HEK293 (cell line): Measurements from ENCODE around the gene MAN2B2.
"Not testable (repeated sequence)": the region's sequence is repeated elsewhere in the genome, so short reads cannot be mapped to it uniquely, and the experiment has no call there.

ENCODE experiments used
- CTCF ChIA-PET: fragments of 350-600 bp; formaldehyde crosslinking; extraction: SDS; loops from one replicate; lab custom pipeline; 2021; ENCODE audit warnings: antibody characterized with exemption; lab: Yijun Ruan, JAX
- POLR2A ChIA-PET: fragments of 300-600 bp; formaldehyde crosslinking; extraction: SDS; loops from one replicate; lab custom pipeline; 2020; ENCODE audit warnings: antibody characterized with exemption, inconsistent platforms; lab: Yijun Ruan, JAX
- H3K27ac ChIP-seq: fragments of 200-500 bp; sonication (Bioruptor generic); 2 replicates; pipeline ENCODE4 v1.5.1; 2014; ENCODE audit warnings: low read depth, low read length, control low read depth, inconsistent platforms; ENCODE audit errors: extremely low read depth
- H3K36me3 ChIP-seq, 2 experiments: fragments of 200-500 bp in 1 of 2; sonication (Bioruptor generic) in 1 of 2; 1 replicate in 1 of 2; 2 replicates in 1 of 2; pipeline ENCODE4 v1.5.1; 2014 to 2017; ENCODE audit warnings: inconsistent platforms in 2 of 2, low read length in 2 of 2; ENCODE audit not compliant: control insufficient read depth in 2 of 2, insufficient read depth in 1 of 2
- H3K4me1 ChIP-seq: fragments of 200-500 bp; sonication (Bioruptor generic); 2 replicates; pipeline ENCODE4 v1.5.1; 2014; ENCODE audit warnings: mild to moderate bottlenecking, low read length, inconsistent platforms; ENCODE audit not compliant: control insufficient read depth, insufficient read depth
- H3K4me3 ChIP-seq: 2 replicates; pipeline ENCODE4 v1.5.1; 2011; ENCODE audit warnings: low read depth, mild to moderate bottlenecking, control low read depth, low read length, moderate library complexity
- H3K9me3 ChIP-seq: fragments of 200-500 bp; sonication (Bioruptor generic); 2 replicates; pipeline ENCODE4 v1.5.1; 2014; ENCODE audit warnings: low read depth, low read length, inconsistent platforms; ENCODE audit not compliant: control insufficient read depth, insufficient read depth
- BCL11A ChIP-seq: fragments of 450-650 bp; formaldehyde crosslinking; IDR thresholded peaks from 2 replicates; pipeline ENCODE4 v1.5.1; 2016; ENCODE audit warnings: low read depth, missing biosample characterization, missing genetic modification characterization
- HOXD13 ChIP-seq: sonication (generic); formaldehyde crosslinking; IDR thresholded peaks from 2 replicates; pipeline ENCODE4 v1.8.0; 2022; ENCODE audit warnings: missing genetic modification reagents, borderline replicate concordance
- MZF1 ChIP-seq: fragments of 450-650 bp; formaldehyde crosslinking; IDR thresholded peaks from 2 replicates; pipeline ENCODE4 v1.5.1; 2017; ENCODE audit warnings: missing biosample characterization, missing genetic modification characterization, borderline replicate concordance
- PRDM1 ChIP-seq: fragments of 450-650 bp; formaldehyde crosslinking; IDR thresholded peaks from 2 replicates; pipeline ENCODE4; 2016; ENCODE audit warnings: missing biosample characterization, missing genetic modification characterization
- RBAK ChIP-seq: fragments of 450-650 bp; formaldehyde crosslinking; IDR thresholded peaks from 2 replicates; pipeline ENCODE4 v1.5.1; 2016; ENCODE audit warnings: missing biosample characterization, missing genetic modification characterization
- SCRT1 ChIP-seq: fragments of 450-650 bp; formaldehyde crosslinking; IDR thresholded peaks from 2 replicates; pipeline ENCODE4 v1.5.1; 2016; ENCODE audit warnings: missing biosample characterization, missing genetic modification characterization, borderline replicate concordance
- SCRT2 ChIP-seq: fragments of 450-650 bp; formaldehyde crosslinking; IDR thresholded peaks from 2 replicates; pipeline ENCODE4 v1.5.1; 2016; ENCODE audit warnings: missing biosample characterization, missing genetic modification characterization
- SP2 ChIP-seq: fragments of 450-650 bp; formaldehyde crosslinking; IDR thresholded peaks from 2 replicates; pipeline ENCODE4 v1.5.1; 2016; ENCODE audit warnings: missing biosample characterization, missing genetic modification characterization
- SP7 ChIP-seq: fragments of 450-650 bp; formaldehyde crosslinking; IDR thresholded peaks from 2 replicates; pipeline ENCODE4 v1.5.1; 2016; ENCODE audit warnings: missing biosample characterization, missing genetic modification characterization
- ZBTB20 ChIP-seq: fragments of 450-650 bp; formaldehyde crosslinking; IDR thresholded peaks from 2 replicates; pipeline ENCODE4 v1.5.1; 2016; ENCODE audit warnings: missing biosample characterization, missing genetic modification characterization
- ZFP37 ChIP-seq: fragments of 450-650 bp; formaldehyde crosslinking; IDR thresholded peaks from 2 replicates; pipeline ENCODE4 v1.5.1; 2016; ENCODE audit warnings: missing biosample characterization, missing genetic modification characterization
- ZNF266 ChIP-seq: fragments of 450-650 bp; formaldehyde crosslinking; IDR thresholded peaks from 2 replicates; pipeline ENCODE4 v1.5.1; 2016; ENCODE audit warnings: missing biosample characterization, missing genetic modification characterization, low read depth
- ZNF341 ChIP-seq: fragments of 450-650 bp; formaldehyde crosslinking; IDR thresholded peaks from 2 replicates; pipeline ENCODE4; 2016; ENCODE audit warnings: low read depth, missing biosample characterization, missing genetic modification characterization
- ZNF391 ChIP-seq: fragments of 450-650 bp; formaldehyde crosslinking; IDR thresholded peaks from 2 replicates; pipeline ENCODE4 v1.5.1; 2016; ENCODE audit warnings: low read depth, missing biosample characterization, missing genetic modification characterization, borderline replicate concordance
- ZNF48 ChIP-seq: fragments of 450-650 bp; formaldehyde crosslinking; IDR thresholded peaks from 2 replicates; pipeline ENCODE4 v1.5.1; 2016; ENCODE audit warnings: missing biosample characterization, missing genetic modification characterization
- ZNF513 ChIP-seq: fragments of 450-650 bp; IDR thresholded peaks from 2 replicates; pipeline ENCODE4 v1.5.1; 2018; ENCODE audit warnings: missing biosample characterization, missing genetic modification characterization
- ZNF664 ChIP-seq: fragments of 450-650 bp; formaldehyde crosslinking; IDR thresholded peaks from 2 replicates; pipeline ENCODE4 v1.5.1; 2016; ENCODE audit warnings: missing biosample characterization, missing genetic modification characterization
- ZNF670 ChIP-seq: fragments of 450-650 bp; formaldehyde crosslinking; IDR thresholded peaks from 2 replicates; pipeline ENCODE4 v1.5.1; 2016; ENCODE audit warnings: missing biosample characterization, missing genetic modification characterization, low read depth
- ZNF785 ChIP-seq: fragments of 450-650 bp; formaldehyde crosslinking; IDR thresholded peaks from 2 replicates; pipeline ENCODE4 v1.5.1; 2016; ENCODE audit warnings: missing biosample characterization, missing genetic modification characterization
- ZSCAN23 ChIP-seq: fragments of 450-650 bp; formaldehyde crosslinking; IDR thresholded peaks from 2 replicates; pipeline ENCODE4 v1.5.1; 2016; ENCODE audit warnings: missing biosample characterization, missing genetic modification characterization
- ZSCAN5A ChIP-seq: fragments of 450-650 bp; formaldehyde crosslinking; IDR thresholded peaks from 2 replicates; pipeline ENCODE4 v1.5.1; 2016; ENCODE audit warnings: missing biosample characterization, missing genetic modification characterization
- TF ChIP-seq, protein P1 (sequence below): fragments of 450-650 bp; formaldehyde crosslinking; IDR thresholded peaks from 2 replicates; pipeline ENCODE4 v1.5.0; 2017; ENCODE audit warnings: missing biosample characterization, missing genetic modification characterization, borderline replicate concordance

The MAN2B2 gene

GRCh38 chr4:6625256-6625655, 50.3 kb downstream of the MAN2B2 start:
- ChIA-PET CTCF (no interaction called here), POLR2A (interaction anchor here (0.7 kb wide), 1 partner anchor 12 kb away, joined by 4 read pairs; no protein-coding TSS in a partner anchor)
- no peaks in the 10 kb centered on the region for H3K4me1 ChIP-seq
- no peak overlapping the region for H3K27ac ChIP-seq
- TF ChIP-seq SP7 = peak; percentile 83
- no peak for TF ChIP-seq ZNF48 (tag by site-specific recombination)
- H3K36me3 ChIP-seq = no peaks in the 10 kb centered on the region
- no peaks in the 10 kb centered on the region for H3K9me3 ChIP-seq
- H3K4me3 ChIP-seq = no peak overlapping the region

GRCh38 chr4:6626066-6626465, 51.1 kb downstream of the MAN2B2 start:
- Histone ChIP-seq H3K4me1 (no peaks in the 10 kb centered on the region), H3K9me3 (no peaks in the 10 kb centered on the region), H3K36me3 (no peaks in the 10 kb centered on the region), H3K4me3 (no peak overlapping the region), H3K27ac (no peak overlapping the region)
- no peak for TF ChIP-seq ZSCAN23 (tag by site-specific recombination)
- TF ChIP-seq BCL11A (tag by site-specific recombination) = no peak
- TF ChIP-seq ZNF266 (tag by site-specific recombination) = no peak
- no peak for TF ChIP-seq RBAK (tag by site-specific recombination)
- ChIA-PET CTCF (no interaction called here), POLR2A (no interaction called here)

GRCh38 chr4:6627832-6628231, 52.8 kb downstream of the MAN2B2 start:
- CTCF ChIA-PET = no interaction called here

DNA sequence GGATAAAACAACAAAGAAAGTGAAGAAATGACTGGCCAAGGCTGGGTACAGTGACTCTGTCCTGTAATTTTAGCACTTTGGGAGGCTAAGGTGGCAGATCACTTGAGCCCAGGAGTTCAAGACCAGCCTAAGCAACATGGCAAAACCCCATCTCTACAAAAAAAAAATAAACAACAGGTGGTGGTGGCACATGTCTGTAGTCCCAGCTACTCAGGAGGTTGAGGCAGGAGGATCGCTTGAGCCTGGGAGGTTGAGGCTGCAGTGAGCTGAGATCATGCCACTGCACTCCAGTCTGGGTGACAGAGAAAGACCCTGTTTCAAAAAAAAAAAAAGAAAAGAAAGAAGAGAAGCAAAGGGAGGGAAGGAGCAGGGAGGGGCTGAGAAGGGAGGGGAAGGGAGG, 53.5 kb downstream of the MAN2B2 start:
- H3K36me3 ChIP-seq, POLR2A ChIA-PET, H3K9me3 ChIP-seq, H3K27ac ChIP-seq, CTCF ChIA-PET, H3K4me3 ChIP-seq, H3K4me1 ChIP-seq: not testable (repeated sequence)
- 0 out of 2 replicates have a peak, but pooled peaks have one; percentile 53 for TF ChIP-seq SCRT1
- TF ChIP-seq ZNF341 (tag by site-specific recombination) = peak; percentile 35; the same call in 1 of the 2 replicates
- TF ChIP-seq SCRT2 (tag by site-specific recombination) = peak; percentile 57; the same call in 1 of the 2 replicates

More at GRCh38 chr4:6627832-6628231, 52.8 kb downstream of the MAN2B2 start:
- POLR2A ChIA-PET = no interaction called here
- no peak overlapping the region for H3K27ac ChIP-seq
- no peaks in the 10 kb centered on the region for H3K4me1 ChIP-seq
- peak; percentile 52 for TF ChIP-seq ZBTB20 (tag by site-specific recombination)
- no peak for TF ChIP-seq ZNF391 (tag by site-specific recombination)
- H3K36me3 ChIP-seq = no peaks in the 10 kb centered on the region
- no peak overlapping the region for H3K4me3 ChIP-seq
- no peaks in the 10 kb centered on the region for H3K9me3 ChIP-seq

- ChIA-PET CTCF (no interaction called here), POLR2A (no interaction called here)
- Histone ChIP-seq H3K4me3 (no peak overlapping the region), H3K4me1 (no peaks in the 10 kb centered on the region), H3K27ac (no peak overlapping the region), H3K36me3 (no peaks in the 10 kb centered on the region), H3K9me3 (no peaks in the 10 kb centered on the region)
- TF ChIP-seq ZBTB20 (tag by site-specific recombination) (no peak), ZSCAN5A (tag by site-specific recombination) (no peak), ZNF785 (tag by site-specific recombination) (no peak), ZNF513 (tag by site-specific recombination) (no peak), MZF1 (tag by site-specific recombination) (no peak), PRDM1 (tag by site-specific recombination) (no peak), SP2 (tag by site-specific recombination) (no peak), HOXD13 (CRISPR knock-in tag) (no peak), ZNF664 (no peak), ZNF670 (no peak), ZFP37 (tag by site-specific recombination) (no peak)
- TF ChIP-seq, protein P1, sequence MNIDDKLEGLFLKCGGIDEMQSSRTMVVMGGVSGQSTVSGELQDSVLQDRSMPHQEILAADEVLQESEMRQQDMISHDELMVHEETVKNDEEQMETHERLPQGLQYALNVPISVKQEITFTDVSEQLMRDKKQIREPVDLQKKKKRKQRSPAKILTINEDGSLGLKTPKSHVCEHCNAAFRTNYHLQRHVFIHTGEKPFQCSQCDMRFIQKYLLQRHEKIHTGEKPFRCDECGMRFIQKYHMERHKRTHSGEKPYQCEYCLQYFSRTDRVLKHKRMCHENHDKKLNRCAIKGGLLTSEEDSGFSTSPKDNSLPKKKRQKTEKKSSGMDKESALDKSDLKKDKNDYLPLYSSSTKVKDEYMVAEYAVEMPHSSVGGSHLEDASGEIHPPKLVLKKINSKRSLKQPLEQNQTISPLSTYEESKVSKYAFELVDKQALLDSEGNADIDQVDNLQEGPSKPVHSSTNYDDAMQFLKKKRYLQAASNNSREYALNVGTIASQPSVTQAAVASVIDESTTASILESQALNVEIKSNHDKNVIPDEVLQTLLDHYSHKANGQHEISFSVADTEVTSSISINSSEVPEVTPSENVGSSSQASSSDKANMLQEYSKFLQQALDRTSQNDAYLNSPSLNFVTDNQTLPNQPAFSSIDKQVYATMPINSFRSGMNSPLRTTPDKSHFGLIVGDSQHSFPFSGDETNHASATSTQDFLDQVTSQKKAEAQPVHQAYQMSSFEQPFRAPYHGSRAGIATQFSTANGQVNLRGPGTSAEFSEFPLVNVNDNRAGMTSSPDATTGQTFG = no peak
Observed at GRCh38 chr4:6632125-6632524, 57.1 kb downstream of the MAN2B2 start.
